Measurements from ENCODE around the gene CDYL2.

The CDYL2 gene

GRCh38 chr16:80667251-80667560, 137.2 kb downstream of the CDYL2 start:
- H4K20me1 ChIP-seq: peaks cover 0 to 35% (median 6%) of the 10 kb centered on the region in 11 experiments; a peak in 8 of 22 replicates
- H3K27me3 ChIP-seq: no peaks in the 10 kb centered on the region
- no peak for TF ChIP-seq Cebpa-rat (IDR thresholded peaks at IDR 0.05)
- H3K4me2 ChIP-seq: peak overlapping the region in 1 of 11 experiments; percentile 10; a peak in 2 of 22 replicates
- no peak overlapping the region for H3K4me3 ChIP-seq
- no peak overlapping the region for H3K9ac ChIP-seq
- no peak overlapping the region for H3K27ac ChIP-seq
- peaks cover 0 to 75% (median 15%) of the 10 kb centered on the region in 11 experiments; a peak in 16 of 22 replicates for H3K36me3 ChIP-seq
- H3K9me3 ChIP-seq (replicated peaks in 1 of 11): peaks cover 14 to 51% (median 22%) of the 10 kb centered on the region in 11 experiments; a peak in 20 of 22 replicates
- peaks cover 20 to 75% (median 26%) of the 10 kb centered on the region in 10 experiments for H3K4me1 ChIP-seq

- Histone ChIP-seq H3K4me1 (peaks cover 15 to 69% (median 22%) of the 10 kb centered on the region in 10 experiments), H3K9ac (no peak overlapping the region), H3K27me3 (no peaks in the 10 kb centered on the region), H3K9me3 (replicated peaks in 1 of 11) (peaks cover 14 to 57% (median 26%) of the 10 kb centered on the region in 11 experiments; a peak in 20 of 22 replicates), H3K36me3 (peaks cover 0 to 81% (median 21%) of the 10 kb centered on the region in 11 experiments; a peak in 16 of 22 replicates), H3K4me2 (peak overlapping the region in 2 of 11 experiments; percentile 10 to 53; a peak in 2 of 22 replicates), H3K27ac (no peak overlapping the region), H4K20me1 (peaks cover 0 to 35% (median 6%) of the 10 kb centered on the region in 11 experiments; a peak in 8 of 22 replicates), H3K4me3 (no peak overlapping the region)
- TF ChIP-seq Cebpa-rat (IDR thresholded peaks at IDR 0.05): no peak
These were observed 137.8 kb downstream of the CDYL2 start for GRCh38 chr16:80666378-80667250.

- H3K36me3 ChIP-seq: peaks cover 0 to 86% (median 16%) of the 10 kb centered on the region in 11 experiments; a peak in 17 of 22 replicates
- no peak overlapping the region for H3K4me3 ChIP-seq
- no peak overlapping the region for H3K27ac ChIP-seq
- H3K9ac ChIP-seq: no peak overlapping the region
- H3K4me2 ChIP-seq: peak overlapping the region in 2 of 11 experiments; percentile 34 to 53; a peak in 3 of 22 replicates
- peaks cover 0 to 35% (median 6%) of the 10 kb centered on the region in 11 experiments; a peak in 8 of 22 replicates for H4K20me1 ChIP-seq
- no peaks in the 10 kb centered on the region for H3K27me3 ChIP-seq
- H3K9me3 ChIP-seq (replicated peaks in 1 of 11): peaks cover 19 to 60% (median 30%) of the 10 kb centered on the region in 11 experiments
- TF ChIP-seq Cebpa-rat (IDR thresholded peaks at IDR 0.05): no peak
- H3K4me1 ChIP-seq: peaks cover 2 to 57% (median 9%) of the 10 kb centered on the region in 10 experiments; a peak in 19 of 20 replicates
These were observed 139.0 kb downstream of the CDYL2 start for GRCh38 chr16:80665356-80665755.

GRCh38 chr16:80664786-80665185, 139.6 kb downstream of the CDYL2 start:
- peak overlapping the region in 2 of 11 experiments; percentile 34 to 53; a peak in 3 of 22 replicates for H3K4me2 ChIP-seq
- peaks cover 0 to 86% (median 16%) of the 10 kb centered on the region in 11 experiments; a peak in 15 of 22 replicates for H3K36me3 ChIP-seq
- peaks cover 0 to 51% (median 4%) of the 10 kb centered on the region in 10 experiments; a peak in 15 of 20 replicates for H3K4me1 ChIP-seq
- H3K4me3 ChIP-seq: no peak overlapping the region
- H4K20me1 ChIP-seq: peaks cover 0 to 34% (median 6%) of the 10 kb centered on the region in 11 experiments; a peak in 8 of 22 replicates
- no peak for TF ChIP-seq Cebpa-rat (IDR thresholded peaks at IDR 0.05)
- peaks cover 19 to 60% (median 30%) of the 10 kb centered on the region in 11 experiments for H3K9me3 ChIP-seq (replicated peaks in 1 of 11)
- no peak overlapping the region for H3K9ac ChIP-seq
- no peak overlapping the region for H3K27ac ChIP-seq
- H3K27me3 ChIP-seq: no peaks in the 10 kb centered on the region

- TF ChIP-seq Cebpa-rat (IDR thresholded peaks at IDR 0.05): no peak
These were observed 140.2 kb downstream of the CDYL2 start for GRCh38 chr16:80664226-80664625.

GRCh38 chr16:80663078-80663477, 141.3 kb downstream of the CDYL2 start:
- Histone ChIP-seq H3K4me1 (peaks cover 0 to 42% (median 0%) of the 10 kb centered on the region in 10 experiments; a peak in 5 of 20 replicates), H3K4me2 (0 out of 22 replicates have a peak overlapping the region, but pooled peaks of 1 of the 11 experiments have one; percentile 9), H3K9me3 (replicated peaks in 1 of 11) (peaks cover 27 to 62% (median 37%) of the 10 kb centered on the region in 11 experiments), H3K4me3 (no peak overlapping the region), H3K36me3 (peaks cover 0 to 84% (median 16%) of the 10 kb centered on the region in 11 experiments; a peak in 16 of 22 replicates), H3K27ac (no peak overlapping the region), H3K27me3 (no peaks in the 10 kb centered on the region), H4K20me1 (peaks cover 0 to 34% (median 6%) of the 10 kb centered on the region in 11 experiments; a peak in 8 of 22 replicates), H3K9ac (no peak overlapping the region)
- no peak for TF ChIP-seq Cebpa-rat (IDR thresholded peaks at IDR 0.05)

More at GRCh38 chr16:80664226-80664625, 140.2 kb downstream of the CDYL2 start:
- Histone ChIP-seq H3K27ac (no peak overlapping the region), H3K4me3 (no peak overlapping the region), H3K4me1 (peaks cover 0 to 46% (median 0%) of the 10 kb centered on the region in 10 experiments; a peak in 6 of 20 replicates), H3K4me2 (peak overlapping the region in 2 of 11 experiments; percentile 34 to 53; a peak in 4 of 22 replicates), H4K20me1 (peaks cover 0 to 34% (median 6%) of the 10 kb centered on the region in 11 experiments; a peak in 8 of 22 replicates), H3K9ac (no peak overlapping the region), H3K9me3 (replicated peaks in 1 of 11) (peaks cover 21 to 58% (median 29%) of the 10 kb centered on the region in 11 experiments), H3K36me3 (peaks cover 0 to 82% (median 16%) of the 10 kb centered on the region in 11 experiments; a peak in 15 of 22 replicates), H3K27me3 (no peaks in the 10 kb centered on the region)

GRCh38 chr16:80659865-80660264, 144.5 kb downstream of the CDYL2 start:
- peaks cover 0 to 28% (median 4%) of the 10 kb centered on the region in 11 experiments; a peak in 9 of 22 replicates for H4K20me1 ChIP-seq

GRCh38 chr16:80656711-80657150, 147.7 kb downstream of the CDYL2 start:
- H3K9ac ChIP-seq: no peak overlapping the region
- H3K4me2 ChIP-seq: peak overlapping the region in 3 of 11 experiments; percentile 16 to 74 (median 67); a peak in 4 of 22 replicates
- no peak overlapping the region for H3K27ac ChIP-seq
- H3K9me3 ChIP-seq (replicated peaks in 1 of 11): peaks cover 27 to 44% (median 32%) of the 10 kb centered on the region in 11 experiments
- H3K4me1 ChIP-seq: peaks cover 0 to 48% (median 0%) of the 10 kb centered on the region in 10 experiments; a peak in 6 of 20 replicates
- H3K27me3 ChIP-seq: no peaks in the 10 kb centered on the region
- H4K20me1 ChIP-seq: peaks cover 0 to 49% (median 5%) of the 10 kb centered on the region in 11 experiments; a peak in 10 of 22 replicates
- H3K36me3 ChIP-seq: peaks cover 0 to 70% (median 21%) of the 10 kb centered on the region in 11 experiments; a peak in 16 of 22 replicates
- H3K4me3 ChIP-seq: no peak overlapping the region
- TF ChIP-seq Cebpa-rat (IDR thresholded peaks at IDR 0.05): no peak

More at GRCh38 chr16:80659865-80660264, 144.5 kb downstream of the CDYL2 start:
- TF ChIP-seq Cebpa-rat (IDR thresholded peaks at IDR 0.05): no peak
- H3K4me1 ChIP-seq: peaks cover 0 to 44% (median 0%) of the 10 kb centered on the region in 10 experiments; a peak in 6 of 20 replicates
- no peak overlapping the region for H3K9ac ChIP-seq
- H3K27me3 ChIP-seq: no peaks in the 10 kb centered on the region
- no peak overlapping the region for H3K4me3 ChIP-seq
- no peak overlapping the region for H3K27ac ChIP-seq
- H3K9me3 ChIP-seq (replicated peaks in 1 of 11): peaks cover 27 to 40% (median 34%) of the 10 kb centered on the region in 11 experiments
- H3K36me3 ChIP-seq: peaks cover 0 to 67% (median 25%) of the 10 kb centered on the region in 11 experiments; a peak in 16 of 22 replicates
- H3K4me2 ChIP-seq: no peak overlapping the region
